ENCODE data around the gene SH2D2A. TPM values are rescaled to one million over a fixed set of nuclear protein-coding genes. Genes with fewer than 3 reads are reported as not detected.

Gene SH2D2A
- total RNA-seq, 2 donors from 2014 or later = 0.81 to 1.1 TPM

DNA sequence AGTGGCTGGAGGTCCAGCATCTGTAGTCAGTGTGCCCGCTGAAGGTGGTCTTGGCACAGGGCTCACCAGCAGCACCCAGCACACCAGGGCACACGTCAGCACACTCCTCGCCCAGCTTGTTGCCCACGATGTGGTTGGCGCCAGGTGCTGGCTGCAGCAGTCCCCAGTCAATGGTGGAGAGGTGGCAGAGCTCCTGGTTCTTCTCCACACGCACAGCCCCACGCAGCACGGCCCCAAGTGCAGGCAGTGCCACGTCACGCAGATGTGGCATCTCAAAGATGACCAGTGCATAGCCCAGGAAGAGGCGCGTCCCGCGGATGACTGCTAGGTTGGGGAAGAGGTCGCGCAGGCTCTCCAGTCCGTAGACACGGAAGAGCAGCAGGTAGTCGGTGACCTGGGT is 37.1 kb upstream of the SH2D2A start:
- Histone ChIP-seq H3K27me3 (replicated peaks; ENCODE audit: insufficient read depth) (no peaks in the 10 kb centered on the region), H3K4me1 (ENCODE audit: control insufficient read depth in 1 of 2, low read depth in 2 of 2) (peaks cover 0 to 3% of the 10 kb centered on the region in 2 donors), H3K27ac (no peak overlapping the region), H3K36me3 (no peaks in the 10 kb centered on the region), H3K4me3 (no peak overlapping the region), H3K9me3 (no peaks in the 10 kb centered on the region)
- no peak for DNase-seq (ENCODE audit: low spot score)
- TF ChIP-seq, protein P1, sequence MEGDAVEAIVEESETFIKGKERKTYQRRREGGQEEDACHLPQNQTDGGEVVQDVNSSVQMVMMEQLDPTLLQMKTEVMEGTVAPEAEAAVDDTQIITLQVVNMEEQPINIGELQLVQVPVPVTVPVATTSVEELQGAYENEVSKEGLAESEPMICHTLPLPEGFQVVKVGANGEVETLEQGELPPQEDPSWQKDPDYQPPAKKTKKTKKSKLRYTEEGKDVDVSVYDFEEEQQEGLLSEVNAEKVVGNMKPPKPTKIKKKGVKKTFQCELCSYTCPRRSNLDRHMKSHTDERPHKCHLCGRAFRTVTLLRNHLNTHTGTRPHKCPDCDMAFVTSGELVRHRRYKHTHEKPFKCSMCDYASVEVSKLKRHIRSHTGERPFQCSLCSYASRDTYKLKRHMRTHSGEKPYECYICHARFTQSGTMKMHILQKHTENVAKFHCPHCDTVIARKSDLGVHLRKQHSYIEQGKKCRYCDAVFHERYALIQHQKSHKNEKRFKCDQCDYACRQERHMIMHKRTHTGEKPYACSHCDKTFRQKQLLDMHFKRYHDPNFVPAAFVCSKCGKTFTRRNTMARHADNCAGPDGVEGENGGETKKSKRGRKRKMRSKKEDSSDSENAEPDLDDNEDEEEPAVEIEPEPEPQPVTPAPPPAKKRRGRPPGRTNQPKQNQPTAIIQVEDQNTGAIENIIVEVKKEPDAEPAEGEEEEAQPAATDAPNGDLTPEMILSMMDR (IDR thresholded peaks at IDR 0.05) = no peak
- ATAC-seq (ENCODE audit: insufficient number of reproducible peaks, low FRiP score, low read depth) = no peak

DNA sequence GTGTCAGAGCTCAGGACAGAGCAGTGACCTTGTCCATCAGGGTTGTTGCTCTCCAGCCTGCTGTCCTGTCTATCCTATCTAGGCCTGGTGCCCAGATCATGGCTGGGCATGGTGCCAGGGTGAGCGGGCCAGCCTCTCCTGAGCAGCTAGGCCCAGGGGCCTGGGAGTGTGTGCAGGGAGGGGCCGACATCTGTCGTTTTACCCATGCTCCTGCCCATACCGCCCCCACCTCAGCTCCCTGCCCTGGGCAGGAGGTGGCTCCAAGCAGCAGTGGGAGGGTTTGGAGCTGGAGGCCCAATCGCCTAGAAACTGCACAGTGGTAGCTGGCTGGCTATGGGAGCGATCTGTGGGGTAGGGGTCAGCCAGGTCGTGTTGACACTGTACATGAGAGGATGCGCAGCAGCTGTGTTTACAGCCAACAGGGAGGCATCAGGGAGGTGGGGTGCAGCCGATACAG is 35.8 kb upstream of the SH2D2A start:
- no peak overlapping the region for H3K4me3 ChIP-seq
- H3K27ac ChIP-seq = no peak overlapping the region
- H3K4me1 ChIP-seq (ENCODE audit: control insufficient read depth in 1 of 2, low read depth in 2 of 2) = no peaks in the 10 kb centered on the region
- H3K9me3 ChIP-seq = no peaks in the 10 kb centered on the region
- TF ChIP-seq, protein P1 (IDR thresholded peaks at IDR 0.05) = no peak
- DNase-seq (ENCODE audit: low spot score) = no peak
- no peaks in the 10 kb centered on the region for H3K27me3 ChIP-seq (replicated peaks; ENCODE audit: insufficient read depth)
- H3K36me3 ChIP-seq = no peaks in the 10 kb centered on the region
- ATAC-seq (ENCODE audit: insufficient number of reproducible peaks, low FRiP score, low read depth) = no peak

DNA sequence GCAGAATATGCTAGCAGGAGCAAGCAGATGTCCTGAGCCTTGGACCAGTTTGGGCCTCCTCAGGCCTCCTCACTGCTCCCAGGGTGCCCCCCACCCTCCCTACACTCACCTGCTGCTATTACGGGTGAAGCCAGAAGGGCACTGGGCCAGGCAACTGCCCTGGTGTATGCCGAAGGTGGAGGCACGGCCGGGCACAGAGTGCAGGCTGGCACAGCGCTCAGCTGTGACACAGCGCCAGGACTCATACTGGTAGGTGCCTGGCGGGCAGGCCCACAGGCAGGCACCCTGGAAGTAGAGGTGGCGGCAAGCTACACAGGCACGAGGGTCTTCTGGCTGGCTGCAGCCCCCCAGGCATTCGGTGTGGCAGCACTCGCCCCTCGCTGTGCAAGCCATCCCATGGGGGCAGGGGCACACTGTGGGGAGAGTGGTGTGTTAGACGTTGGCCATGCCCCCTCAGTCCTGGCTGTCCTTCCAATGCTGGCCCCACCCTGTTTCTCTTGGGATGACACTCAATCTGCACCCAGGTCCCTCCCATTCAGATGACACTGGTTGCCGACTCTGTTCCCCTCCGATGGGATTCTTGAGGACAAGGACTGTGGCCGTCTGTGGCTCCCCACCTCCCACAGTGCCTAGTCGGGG is 35.2 kb upstream of the SH2D2A start:
- Histone ChIP-seq H3K27me3 (replicated peaks; ENCODE audit: insufficient read depth) (no peaks in the 10 kb centered on the region), H3K36me3 (no peaks in the 10 kb centered on the region), H3K4me3 (no peak overlapping the region), H3K27ac (no peak overlapping the region), H3K9me3 (no peaks in the 10 kb centered on the region), H3K4me1 (ENCODE audit: control insufficient read depth in 1 of 2, low read depth in 2 of 2) (no peaks in the 10 kb centered on the region)
- no peak for DNase-seq (ENCODE audit: low spot score)
- no peak for ATAC-seq (ENCODE audit: insufficient number of reproducible peaks, low FRiP score, low read depth)
- TF ChIP-seq, protein P1 (IDR thresholded peaks at IDR 0.05) = no peak

DNA sequence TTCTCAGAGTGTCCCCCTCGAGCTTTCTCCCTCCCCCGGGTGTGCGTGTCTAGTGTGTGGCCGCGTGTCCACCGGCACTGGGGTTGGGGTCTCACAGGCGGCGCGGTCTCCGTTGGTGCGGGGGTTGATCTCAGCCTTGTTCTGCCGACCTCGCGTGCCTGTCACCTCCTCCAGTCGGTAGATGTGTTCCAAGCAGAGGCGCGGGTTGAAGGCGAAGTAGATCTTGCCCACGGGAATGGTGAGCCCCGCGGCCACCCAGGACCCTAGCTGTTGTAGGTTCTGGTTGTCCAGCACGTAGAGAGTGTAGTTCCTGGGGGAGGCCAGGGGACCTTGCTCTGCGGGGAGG is 32.5 kb upstream of the SH2D2A start:
- H3K36me3 ChIP-seq = no peaks in the 10 kb centered on the region
- H3K27me3 ChIP-seq (replicated peaks; ENCODE audit: insufficient read depth) = no peaks in the 10 kb centered on the region
- ATAC-seq (ENCODE audit: insufficient number of reproducible peaks, low FRiP score, low read depth) = no peak
- DNase-seq (ENCODE audit: low spot score) = no peak
- H3K4me1 ChIP-seq (ENCODE audit: control insufficient read depth in 1 of 2, low read depth in 2 of 2) = no peaks in the 10 kb centered on the region
- H3K9me3 ChIP-seq = no peaks in the 10 kb centered on the region
- no peak overlapping the region for H3K27ac ChIP-seq
- TF ChIP-seq, protein P1 (IDR thresholded peaks at IDR 0.05) = no peak
- H3K4me3 ChIP-seq = no peak overlapping the region

DNA sequence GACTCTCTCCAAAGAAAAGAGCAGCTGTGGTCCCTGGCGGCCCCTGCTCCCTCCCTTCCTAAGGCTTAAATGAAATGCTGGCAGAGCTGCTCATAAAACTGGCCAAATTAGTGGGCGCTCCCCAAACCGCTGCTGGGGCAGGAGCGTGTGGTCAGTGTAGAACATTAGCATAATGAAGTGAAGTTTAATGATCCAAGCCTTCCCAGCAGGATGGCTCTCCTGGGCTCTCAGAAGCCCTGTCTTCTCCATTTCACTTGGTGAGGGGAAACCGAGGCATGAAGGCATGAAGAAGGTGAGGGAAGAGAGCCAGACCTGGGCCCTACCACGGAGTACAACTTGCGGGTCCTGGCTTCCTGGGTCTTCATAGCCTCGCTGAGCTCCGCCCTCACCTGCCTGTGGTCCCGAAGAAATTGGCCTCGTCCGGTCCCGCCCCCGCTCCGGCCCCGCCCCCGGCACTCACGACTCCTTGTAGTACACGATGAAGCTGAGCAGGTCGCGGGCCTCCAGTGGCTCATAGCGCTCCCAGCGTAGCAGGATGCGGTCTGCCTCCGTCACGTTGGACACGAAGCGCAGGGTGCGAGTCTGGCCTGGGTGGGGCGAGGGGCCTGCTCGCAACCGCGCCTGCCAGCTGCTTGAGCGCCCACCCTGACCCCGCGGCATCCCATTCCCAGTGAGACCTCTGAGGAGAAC is 32.0 kb upstream of the SH2D2A start:
- ATAC-seq (ENCODE audit: insufficient number of reproducible peaks, low FRiP score, low read depth) (no peak), DNase-seq (ENCODE audit: low spot score) (no peak)
- TF ChIP-seq, protein P1 (IDR thresholded peaks at IDR 0.05) = no peak
- Histone ChIP-seq H3K27me3 (replicated peaks; ENCODE audit: insufficient read depth) (no peaks in the 10 kb centered on the region), H3K4me1 (ENCODE audit: control insufficient read depth in 1 of 2, low read depth in 2 of 2) (no peaks in the 10 kb centered on the region), H3K36me3 (no peaks in the 10 kb centered on the region), H3K4me3 (no peak overlapping the region), H3K9me3 (no peaks in the 10 kb centered on the region), H3K27ac (no peak overlapping the region)

All from thoracic aorta (tissue), 2 donors.